Activated T-cell treated with anti-CD3 and anti-CD28 coated beads for 1 hour (primary cell): ENCODE measurements around the gene ELOVL5.
"Not testable (repeated sequence)": the region's sequence is repeated elsewhere in the genome, so short reads cannot be mapped to it uniquely, and the experiment has no call there.

ENCODE experiments used
- DNase-seq: peaks from one replicate; pipeline ENCODE4 v3.0.0-alpha.2; 2020; ENCODE audit warnings: low read depth

The ELOVL5 gene

GRCh38 chr6:53328375-53328774, 20.4 kb downstream of the ELOVL5 start:
- no peak for DNase-seq

DNA sequence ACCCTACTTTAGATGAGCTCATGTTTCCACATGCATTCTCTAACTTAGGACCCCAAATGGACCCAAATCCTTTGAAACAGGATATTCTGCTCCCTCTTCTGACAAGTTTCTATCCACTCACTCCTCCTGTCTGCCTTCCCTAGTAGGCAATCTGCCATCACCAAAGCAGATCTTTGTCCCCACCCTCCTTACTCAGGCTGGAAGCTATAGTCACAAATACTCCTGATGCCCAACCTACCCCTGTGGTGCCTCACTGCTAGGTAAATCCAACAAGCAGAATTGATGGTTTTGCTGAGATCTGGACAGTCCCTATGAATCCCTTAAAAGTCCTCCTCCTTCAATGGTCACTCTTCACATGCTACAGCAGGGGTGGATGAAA, 21.7 kb downstream of the ELOVL5 start:
- DNase-seq: no peak

GRCh38 chr6:53326372-53327016, 22.3 kb downstream of the ELOVL5 start:
- no peak for DNase-seq

- no peak for DNase-seq
Measured at GRCh38 chr6:53325785-53326184, 23.0 kb downstream of the ELOVL5 start.

GRCh38 chr6:53322188-53323029, 26.3 kb downstream of the ELOVL5 start:
- no peak for DNase-seq

DNA sequence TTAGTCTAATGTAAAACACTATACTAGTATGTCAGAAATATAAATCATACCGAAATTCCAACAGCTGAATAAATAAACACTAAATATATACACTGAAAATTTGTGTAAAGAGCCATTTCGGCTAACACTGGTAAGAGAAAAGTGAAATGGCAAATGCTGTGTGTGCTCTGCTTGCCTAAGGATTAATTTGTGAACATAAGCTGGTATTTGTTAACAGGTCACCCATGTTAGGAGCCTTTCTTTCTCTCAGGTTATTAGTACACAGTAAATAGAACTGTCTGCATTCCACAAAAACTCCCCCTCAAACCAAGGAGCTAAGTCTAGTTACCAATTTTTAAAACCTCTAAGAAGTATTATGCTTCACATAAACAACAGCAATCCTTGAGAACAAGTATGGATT, 27.0 kb downstream of the ELOVL5 start:
- no peak for DNase-seq

- no peak for DNase-seq
Measured at GRCh38 chr6:53320964-53321363, 27.8 kb downstream of the ELOVL5 start.

DNA sequence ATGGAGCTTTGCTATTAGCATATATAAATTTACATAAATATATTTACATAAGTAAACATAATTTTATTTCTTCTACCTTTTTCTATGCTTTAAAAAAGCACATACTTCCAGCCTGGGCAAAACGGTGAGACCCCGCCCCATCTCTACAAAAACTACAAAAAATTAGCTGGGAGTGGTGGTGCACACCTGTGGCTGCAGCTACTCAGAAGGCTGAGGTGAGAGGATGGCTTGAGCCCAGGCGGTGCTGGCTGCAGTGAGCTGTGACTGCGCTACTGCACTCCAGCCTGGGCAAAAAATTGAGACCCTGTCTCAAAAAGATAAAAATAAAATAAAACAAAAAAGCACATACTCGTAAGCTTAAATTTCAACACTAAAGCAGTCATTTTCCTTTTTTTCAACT, 30.3 kb downstream of the ELOVL5 start:
- no peak for DNase-seq

- no peak for DNase-seq
Measured at GRCh38 chr6:53317861-53318260, 30.9 kb downstream of the ELOVL5 start.

GRCh38 chr6:53317299-53317698, 31.5 kb downstream of the ELOVL5 start:
- not testable (repeated sequence) for DNase-seq

DNA sequence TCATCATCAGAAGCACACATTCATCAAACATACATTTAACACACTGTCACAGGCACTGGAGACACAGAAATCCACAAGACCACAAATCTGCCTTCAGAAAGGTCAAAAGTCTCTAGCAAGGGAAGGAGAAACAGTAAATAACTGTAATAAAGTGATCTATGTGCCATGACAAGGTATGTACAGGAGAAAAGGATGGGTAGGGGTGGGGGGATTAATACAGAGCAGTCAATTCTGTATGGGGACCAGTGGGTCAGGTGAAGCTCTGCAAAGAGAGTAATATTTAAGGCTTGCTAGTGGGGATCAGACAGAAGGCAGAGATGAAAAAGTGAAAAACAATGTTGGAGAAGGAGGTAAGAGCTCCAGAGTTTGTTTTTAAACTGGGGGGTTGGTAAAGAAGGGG, 32.6 kb downstream of the ELOVL5 start:
- DNase-seq: no peak

DNA sequence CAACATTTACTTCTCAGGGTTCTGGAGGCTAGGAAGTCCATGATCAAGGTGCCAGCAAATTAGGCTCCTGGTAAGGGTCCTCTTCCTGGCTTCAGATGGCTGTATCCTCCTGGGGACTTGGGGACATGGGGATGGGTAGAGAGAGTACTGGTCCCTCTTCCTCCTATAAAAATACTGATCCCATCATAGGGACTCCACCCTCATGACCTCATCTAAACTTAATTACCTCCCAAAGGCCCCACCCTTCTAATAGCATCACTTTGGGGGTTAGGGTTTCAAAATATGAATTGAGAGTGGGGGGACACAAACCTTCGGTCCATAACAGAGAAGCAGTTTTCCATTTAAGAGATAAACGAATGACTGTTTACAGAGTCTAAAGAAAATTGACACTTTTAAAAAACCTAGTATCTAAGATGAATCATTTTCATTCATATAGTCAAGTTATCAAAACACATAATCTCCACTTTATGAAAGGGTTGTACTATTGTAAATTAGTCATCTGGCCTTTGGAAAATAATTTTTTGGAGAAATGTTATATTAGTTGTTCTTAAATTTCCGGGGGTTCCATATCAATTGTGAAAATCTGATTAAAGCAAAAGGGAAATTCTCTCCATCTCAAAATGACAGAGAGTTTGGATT, 33.5 kb downstream of the ELOVL5 start:
- no peak for DNase-seq

- DNase-seq: no peak
Measured at GRCh38 chr6:53313784-53314400, 34.9 kb downstream of the ELOVL5 start.

- DNase-seq: no peak
Measured at GRCh38 chr6:53312355-53312754, 36.4 kb downstream of the ELOVL5 start.

GRCh38 chr6:53311586-53311935, 37.2 kb downstream of the ELOVL5 start:
- no peak for DNase-seq

GRCh38 chr6:53310771-53311585, 37.8 kb downstream of the ELOVL5 start:
- no peak for DNase-seq

DNA sequence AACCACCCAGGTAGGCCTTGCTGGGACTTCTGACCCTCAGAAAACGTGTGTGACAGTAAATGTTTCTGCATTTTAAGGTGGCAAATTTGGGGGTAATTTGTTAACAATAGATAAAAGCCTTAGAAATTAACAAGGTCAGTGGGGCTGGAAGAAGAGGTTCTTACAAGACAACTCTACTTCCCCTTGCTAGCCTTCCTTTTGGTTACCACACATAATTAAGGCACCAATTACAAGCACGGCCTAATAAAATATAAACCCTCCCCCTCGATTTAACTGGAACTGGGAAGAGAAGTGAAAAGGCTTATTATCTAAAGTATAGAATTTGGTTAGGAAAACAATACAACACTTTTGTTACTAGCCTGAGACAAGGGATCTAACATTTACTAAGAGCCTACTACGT, 38.8 kb downstream of the ELOVL5 start:
- DNase-seq: no peak

- no peak for DNase-seq
Measured at GRCh38 chr6:53309059-53309900, 39.5 kb downstream of the ELOVL5 start.

GRCh38 chr6:53306819-53307347, 41.9 kb downstream of the ELOVL5 start:
- no peak for DNase-seq

GRCh38 chr6:53306217-53306616, 42.5 kb downstream of the ELOVL5 start:
- not testable (repeated sequence) for DNase-seq

GRCh38 chr6:53305506-53306005, 43.2 kb downstream of the ELOVL5 start:
- DNase-seq: not testable (repeated sequence)
